OCI-LY1 (cell line): ENCODE data around the gene BICD1.

Experiments
- CTCF ChIP-seq: fragments of 200-600 bp; sonication (generic), shearing (Covaris generic); IDR thresholded peaks from 2 replicates; pipeline ENCODE4 v1.5.1; 2017; ENCODE audit warnings: mild to moderate bottlenecking, antibody characterized with exemption, low read length, moderate library complexity, mixed read lengths
- EZH2 ChIP-seq: fragments of 200-600 bp; sonication (generic), shearing (Covaris generic); IDR thresholded peaks from 2 replicates; pipeline ENCODE4 v1.8.0; 2017; ENCODE audit warnings: borderline replicate concordance, mixed run types, mild to moderate bottlenecking, antibody characterized with exemption, low read length, moderate library complexity, mixed read lengths

GRCh38 chr12:32369202-32369601 lies 262.6 kb downstream of the BICD1 start:
- no peak for TF ChIP-seq EZH2
- TF ChIP-seq CTCF = no peak
